ENCODE data around the gene HOXC9.

The HOXC9 gene

GRCh38 chr12:53959314-53959713, 40.6 kb upstream of the HOXC9 start:
- TF ChIP-seq REST (IDR thresholded peaks at IDR 0.05; ENCODE audit: insufficient read depth in 1 of 2, low read depth in 2 of 2, low read length in 2 of 2) (no peak), SIN3A (IDR thresholded peaks at IDR 0.05; ENCODE audit: borderline replicate concordance, insufficient read depth, low read length) (no peak), TAF1 (IDR thresholded peaks at IDR 0.05; ENCODE audit: borderline replicate concordance, insufficient read depth, low read length) (no peak), FOXP2 (optimal IDR thresholded peaks at IDR 0.05; ENCODE audit: borderline replicate concordance, extremely low read depth, extremely low read length, insufficient read depth) (no peak), POLR2AphosphoS5 (IDR thresholded peaks at IDR 0.05; ENCODE audit: low read depth, low read length) (no peak)

- TF ChIP-seq FOXP2 (optimal IDR thresholded peaks at IDR 0.05; ENCODE audit: borderline replicate concordance, extremely low read depth, extremely low read length, insufficient read depth) (no peak), SIN3A (IDR thresholded peaks at IDR 0.05; ENCODE audit: borderline replicate concordance, insufficient read depth, low read length) (no peak), TAF1 (IDR thresholded peaks at IDR 0.05; ENCODE audit: borderline replicate concordance, insufficient read depth, low read length) (no peak), POLR2AphosphoS5 (IDR thresholded peaks at IDR 0.05; ENCODE audit: low read depth, low read length) (no peak), REST (IDR thresholded peaks at IDR 0.05; ENCODE audit: insufficient read depth in 1 of 2, low read depth in 2 of 2, low read length in 2 of 2) (no peak)
Measured at GRCh38 chr12:53960187-53961024, 39.6 kb upstream of the HOXC9 start.

GRCh38 chr12:53961025-53961761, 38.8 kb upstream of the HOXC9 start:
- TF ChIP-seq POLR2AphosphoS5 (IDR thresholded peaks at IDR 0.05; ENCODE audit: low read depth, low read length) (no peak), REST (IDR thresholded peaks at IDR 0.05; ENCODE audit: insufficient read depth in 1 of 2, low read depth in 2 of 2, low read length in 2 of 2) (no peak), FOXP2 (optimal IDR thresholded peaks at IDR 0.05; ENCODE audit: borderline replicate concordance, extremely low read depth, extremely low read length, insufficient read depth) (no peak), SIN3A (IDR thresholded peaks at IDR 0.05; ENCODE audit: borderline replicate concordance, insufficient read depth, low read length) (no peak), TAF1 (IDR thresholded peaks at IDR 0.05; ENCODE audit: borderline replicate concordance, insufficient read depth, low read length) (no peak)

- TF ChIP-seq POLR2AphosphoS5 (IDR thresholded peaks at IDR 0.05; ENCODE audit: low read depth, low read length) (no peak), FOXP2 (optimal IDR thresholded peaks at IDR 0.05; ENCODE audit: borderline replicate concordance, extremely low read depth, extremely low read length, insufficient read depth) (no peak), TAF1 (IDR thresholded peaks at IDR 0.05; ENCODE audit: borderline replicate concordance, insufficient read depth, low read length) (no peak), REST (IDR thresholded peaks at IDR 0.05; ENCODE audit: insufficient read depth in 1 of 2, low read depth in 2 of 2, low read length in 2 of 2) (no peak), SIN3A (IDR thresholded peaks at IDR 0.05; ENCODE audit: borderline replicate concordance, insufficient read depth, low read length) (no peak)
Measured at GRCh38 chr12:53963005-53963404, 37.0 kb upstream of the HOXC9 start.

Measured in PFSK-1 (cell line).